Transverse colon (tissue), 3 donors: Measurements from ENCODE around the gene GPX2.
A peak's percentile ranks its signal among the peaks of the same experiment; 100 is the strongest.

Source experiments
- CTCF ChIP-seq, 5 experiments: fragments of 200-600 bp in 3 of 5; fragments of 450-650 bp in 2 of 5; sonication (generic) in 3 of 5; IDR thresholded peaks; 1 replicate in 2 of 5; 2 replicates in 3 of 5; pipeline ENCODE4 v1.5.1; 2016 to 2017; ENCODE audit warnings: antibody characterized with exemption in 5 of 5, inconsistent platforms in 3 of 5, mild to moderate bottlenecking in 2 of 5, moderate library complexity in 1 of 5
- EP300 ChIP-seq: sonication (generic); formaldehyde crosslinking; IDR thresholded peaks from one replicate; pipeline ENCODE4 v1.6.1; 2017; ENCODE audit warnings: antibody characterized with exemption, low read depth
- POLR2A ChIP-seq: fragments of 450-650 bp; IDR thresholded peaks from one replicate; pipeline ENCODE4 v1.6.1; 2016; ENCODE audit warnings: antibody characterized with exemption, mild to moderate bottlenecking, moderate library complexity

DNA sequence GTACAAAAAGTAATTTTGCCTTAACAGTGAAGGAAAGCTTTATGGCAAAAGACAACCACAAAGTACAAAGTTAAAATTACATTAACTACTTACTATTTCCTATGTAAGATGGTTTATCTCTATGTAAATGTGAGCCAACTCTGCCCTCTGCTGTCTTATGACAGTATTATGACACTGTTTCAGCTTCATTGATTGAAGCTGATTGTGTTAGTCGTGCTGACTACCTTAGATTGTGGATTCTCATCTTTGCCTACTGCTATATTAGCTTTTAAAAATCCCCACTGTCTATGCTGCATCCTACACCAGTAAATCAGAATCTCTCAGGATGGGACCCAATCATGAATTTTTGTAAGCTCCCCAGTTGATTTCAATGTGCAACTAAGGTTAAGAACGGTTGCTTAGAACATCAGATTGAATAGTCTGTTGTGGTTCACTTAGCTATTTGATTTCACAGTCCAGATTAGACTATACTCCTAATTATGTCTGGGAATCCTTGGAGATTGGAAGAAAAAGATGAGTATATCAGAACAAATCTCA lies 50.6 kb downstream of the GPX2 start:
- TF ChIP-seq POLR2A (no peak), EP300 (no peak), CTCF (IDR thresholded peaks at IDR 0.05) (peak; percentile 41 to 62 (median 52))
